Measurements from ENCODE around the gene ZBTB39.
"Not testable (repeated sequence)": the region's sequence is repeated elsewhere in the genome, so short reads cannot be mapped to it uniquely, and the experiment has no call there.

ZBTB39 gene

DNA sequence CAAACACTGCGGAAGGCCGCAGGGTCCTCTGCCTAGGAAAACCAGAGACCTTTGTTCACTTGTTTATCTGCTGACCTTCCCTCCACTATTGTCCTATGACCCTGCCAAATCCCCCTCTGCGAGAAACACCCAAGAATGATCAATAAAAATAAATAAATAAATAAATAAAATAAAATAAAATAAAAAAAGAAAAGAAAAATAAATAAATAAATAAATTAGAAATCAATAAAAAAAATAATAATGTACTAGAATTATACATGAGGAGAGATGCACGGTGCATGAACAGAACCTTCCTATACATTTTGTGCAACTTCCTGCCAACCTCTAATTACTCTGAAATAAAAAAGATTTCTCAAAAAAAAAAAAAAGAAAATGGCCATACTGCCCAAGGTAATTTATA is 41.2 kb downstream of the ZBTB39 start:
- DNase-seq (ENCODE audit: low spot score) = not testable (repeated sequence)

DNA sequence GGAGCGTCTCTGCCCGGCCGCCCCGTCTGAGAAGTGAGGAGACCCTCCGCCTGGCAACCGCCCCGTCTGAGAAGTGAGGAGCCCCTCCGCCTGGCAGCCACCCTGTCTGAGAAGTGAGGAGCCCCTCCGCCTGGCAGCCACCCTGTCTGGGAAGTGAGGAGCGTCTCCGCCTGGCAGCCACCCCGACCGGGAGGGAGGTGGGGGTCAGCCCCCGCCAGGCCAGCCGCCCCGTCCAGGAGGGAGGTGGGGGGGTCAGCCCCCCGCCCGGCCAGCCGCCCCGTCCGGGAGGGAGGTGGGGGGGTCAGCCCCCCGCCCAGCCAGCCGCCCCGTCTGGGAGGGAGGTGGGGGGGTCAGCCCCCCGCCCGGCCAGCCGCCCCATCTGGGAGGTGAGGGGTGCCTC is 42.8 kb downstream of the ZBTB39 start:
- not testable (repeated sequence) for H3K27ac ChIP-seq (ENCODE audit: poor library complexity, severe bottlenecking); H3K9me3 ChIP-seq (ENCODE audit: severe bottlenecking); DNase-seq (ENCODE audit: low spot score); H3K27me3 ChIP-seq (ENCODE audit: insufficient read depth, poor library complexity, severe bottlenecking); H3K4me1 ChIP-seq (ENCODE audit: insufficient read depth, poor library complexity, severe bottlenecking); ATAC-seq (ENCODE audit: low read depth); H3K36me3 ChIP-seq (ENCODE audit: low read depth); H3K4me3 ChIP-seq (ENCODE audit: severe bottlenecking)

More for the DNA sequence above, 41.2 kb downstream of the ZBTB39 start:
- not testable (repeated sequence) for H3K27me3 ChIP-seq (ENCODE audit: insufficient read depth, poor library complexity, severe bottlenecking); H3K4me1 ChIP-seq (ENCODE audit: insufficient read depth, poor library complexity, severe bottlenecking); ATAC-seq (ENCODE audit: low read depth); H3K36me3 ChIP-seq (ENCODE audit: low read depth); H3K4me3 ChIP-seq (ENCODE audit: severe bottlenecking); H3K27ac ChIP-seq (ENCODE audit: poor library complexity, severe bottlenecking); H3K9me3 ChIP-seq (ENCODE audit: severe bottlenecking)

DNA sequence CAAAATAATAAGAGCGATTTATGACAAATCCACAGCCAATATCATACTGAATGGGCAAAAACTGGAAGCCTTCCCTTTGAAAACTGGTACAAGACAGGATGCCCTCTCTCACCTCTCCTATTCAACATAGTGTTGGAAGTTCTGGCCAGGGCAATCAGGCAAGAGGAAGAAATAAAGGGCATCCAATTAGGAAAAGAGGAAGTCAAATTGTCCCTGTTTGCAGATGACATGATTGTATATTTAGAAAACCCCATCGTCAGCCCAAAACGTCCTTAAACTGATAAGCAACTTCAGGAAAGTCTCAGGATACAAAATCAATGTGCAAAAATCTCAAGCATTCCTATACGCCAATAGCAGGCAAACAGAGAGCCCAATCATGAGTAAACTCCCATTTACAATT is 44.1 kb downstream of the ZBTB39 start:
- H3K36me3 ChIP-seq (ENCODE audit: low read depth); DNase-seq (ENCODE audit: low spot score); H3K4me1 ChIP-seq (ENCODE audit: insufficient read depth, poor library complexity, severe bottlenecking); H3K4me3 ChIP-seq (ENCODE audit: severe bottlenecking); ATAC-seq (ENCODE audit: low read depth); H3K27ac ChIP-seq (ENCODE audit: poor library complexity, severe bottlenecking); H3K27me3 ChIP-seq (ENCODE audit: insufficient read depth, poor library complexity, severe bottlenecking): not testable (repeated sequence)
- H3K9me3 ChIP-seq (ENCODE audit: severe bottlenecking) = peaks cover 10% of the 10 kb centered on the region

DNA sequence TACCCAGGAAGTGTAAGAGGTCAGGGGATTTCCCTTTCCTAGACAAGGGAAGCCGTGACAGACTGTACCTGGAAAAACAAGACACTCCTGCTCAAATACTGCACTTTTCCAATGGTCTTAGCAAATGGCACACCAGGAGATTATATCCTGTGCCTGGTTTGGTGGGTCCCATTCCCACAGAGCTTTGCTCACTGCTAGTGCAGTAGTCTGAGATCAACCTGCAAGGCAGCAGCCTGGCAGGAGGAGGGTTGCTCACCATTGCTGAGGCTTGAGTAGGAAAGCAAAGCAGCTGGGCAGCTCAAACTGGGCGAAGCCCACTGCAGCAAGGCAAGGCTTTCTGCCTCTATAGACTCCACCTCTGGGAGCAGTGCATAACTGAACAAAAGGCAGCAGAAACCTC is 47.9 kb downstream of the ZBTB39 start:
- H3K4me1 ChIP-seq (ENCODE audit: insufficient read depth, poor library complexity, severe bottlenecking) = peaks cover 22% of the 10 kb centered on the region
- H3K4me3 ChIP-seq (ENCODE audit: severe bottlenecking) = no peak overlapping the region
- no peak for TF ChIP-seq CTCF (IDR thresholded peaks at IDR 0.05; ENCODE audit: poor library complexity, severe bottlenecking)
- no peak for ATAC-seq (ENCODE audit: low read depth)
- H3K27ac ChIP-seq (ENCODE audit: poor library complexity, severe bottlenecking) = no peak overlapping the region
- H3K9me3 ChIP-seq (ENCODE audit: severe bottlenecking) = peaks cover 7% of the 10 kb centered on the region
- no peak for DNase-seq (ENCODE audit: low spot score)
- H3K27me3 ChIP-seq (ENCODE audit: insufficient read depth, poor library complexity, severe bottlenecking) = no peaks in the 10 kb centered on the region
- H3K36me3 ChIP-seq (ENCODE audit: low read depth) = no peaks in the 10 kb centered on the region

DNA sequence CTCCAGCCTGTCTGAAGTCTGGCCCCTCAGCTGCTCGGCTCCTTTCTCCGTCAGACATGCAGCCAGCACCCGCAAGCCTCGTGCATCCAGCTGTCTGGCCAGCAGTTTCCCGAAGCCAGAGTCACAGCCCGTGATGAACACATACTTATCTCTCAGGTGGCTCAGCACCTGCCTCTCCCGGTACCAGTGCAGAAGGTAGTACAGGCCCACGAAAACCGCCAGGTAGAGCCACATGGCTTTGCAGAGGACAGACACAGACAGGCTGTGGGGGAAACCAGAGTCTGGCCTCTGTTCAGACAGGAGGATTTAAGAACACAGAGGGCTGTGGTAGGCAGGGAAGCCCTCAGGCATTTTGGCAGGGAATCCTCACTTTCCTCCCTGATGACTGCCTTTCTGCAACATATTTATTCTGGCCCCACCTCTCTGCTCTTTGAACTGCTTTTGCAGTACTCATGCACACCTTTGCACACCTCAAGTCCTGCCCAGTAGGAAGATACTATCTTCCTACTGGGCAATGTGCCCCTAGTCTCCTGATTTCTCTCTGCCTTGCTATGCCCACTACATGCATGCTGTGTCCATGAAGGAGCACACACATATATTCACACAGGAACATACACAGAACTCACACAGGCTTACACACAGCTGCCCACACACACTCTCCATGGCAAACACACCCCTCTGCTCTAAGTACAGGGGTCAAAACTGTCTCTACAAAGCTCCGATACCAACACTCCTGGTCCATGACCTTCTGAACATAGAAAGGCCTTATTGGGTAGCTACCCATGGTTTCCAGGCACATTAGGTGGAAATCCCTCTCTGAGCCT is 48.9 kb downstream of the ZBTB39 start, which contains the start of gene RDH16:
Gene RDH16 (minus strand): TSS at position 380 of the 824 bp plus-strand sequence. CDS start 146 bp downstream, at position 234.
- Histone ChIP-seq H3K4me3 (ENCODE audit: severe bottlenecking) (no peak within 1 kb of the TSS), H3K27me3 (ENCODE audit: insufficient read depth, poor library complexity, severe bottlenecking) (no peaks in the 10 kb centered on the region), H3K36me3 (ENCODE audit: low read depth) (no peaks in the 10 kb centered on the region), H3K4me1 (ENCODE audit: insufficient read depth, poor library complexity, severe bottlenecking) (peaks cover 22% of the 10 kb centered on the region), H3K9me3 (ENCODE audit: severe bottlenecking) (peaks cover 7% of the 10 kb centered on the region), H3K27ac (ENCODE audit: poor library complexity, severe bottlenecking) (peak within 1 kb of the TSS; percentile 31)
- ATAC-seq (ENCODE audit: low read depth) (peak; percentile 94), DNase-seq (ENCODE audit: low spot score) (peak; percentile 77)
- no peak for TF ChIP-seq CTCF (IDR thresholded peaks at IDR 0.05; ENCODE audit: poor library complexity, severe bottlenecking)

DNA sequence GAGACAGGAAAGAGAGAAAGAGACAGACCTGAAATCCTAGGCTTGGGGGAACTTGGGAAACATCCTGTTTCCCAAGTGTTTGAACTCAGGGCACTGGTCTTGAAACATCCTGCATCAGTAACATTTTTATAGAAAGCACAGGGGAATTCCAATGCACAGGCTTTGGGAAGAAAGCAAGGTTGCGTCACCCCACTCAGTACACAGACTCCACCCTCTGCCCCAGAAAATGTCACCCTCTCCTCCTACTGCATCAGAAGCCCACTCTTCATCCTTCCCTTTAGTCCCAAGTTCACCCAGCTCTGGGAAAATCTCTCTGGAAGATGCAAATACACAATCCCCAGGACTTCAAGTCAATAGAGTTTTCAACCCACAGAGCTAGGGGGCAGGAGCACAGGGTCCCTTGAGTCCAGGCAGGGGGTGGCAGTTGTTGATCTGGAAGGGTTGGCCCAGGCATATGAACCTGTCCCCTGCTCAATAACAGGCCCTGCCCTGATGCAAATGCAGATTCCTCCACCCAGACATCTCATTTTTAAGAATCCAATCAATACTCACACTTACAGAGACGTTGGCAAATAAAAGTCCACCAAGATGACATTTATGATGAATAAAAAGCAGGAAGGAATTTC is 50.6 kb downstream of the ZBTB39 start:
- no peak overlapping the region for H3K4me3 ChIP-seq (ENCODE audit: severe bottlenecking)
- H3K9me3 ChIP-seq (ENCODE audit: severe bottlenecking) = peaks cover 7% of the 10 kb centered on the region
- no peak for TF ChIP-seq CTCF (IDR thresholded peaks at IDR 0.05; ENCODE audit: poor library complexity, severe bottlenecking)
- no peak overlapping the region for H3K27ac ChIP-seq (ENCODE audit: poor library complexity, severe bottlenecking)
- 0 out of 3 replicates have a peak, but pooled peaks have one; percentile 17 for ATAC-seq (ENCODE audit: low read depth)
- peaks cover 22% of the 10 kb centered on the region for H3K4me1 ChIP-seq (ENCODE audit: insufficient read depth, poor library complexity, severe bottlenecking)
- no peaks in the 10 kb centered on the region for H3K36me3 ChIP-seq (ENCODE audit: low read depth)
- no peak for DNase-seq (ENCODE audit: low spot score)
- no peaks in the 10 kb centered on the region for H3K27me3 ChIP-seq (ENCODE audit: insufficient read depth, poor library complexity, severe bottlenecking)
